IPS-15b (cell line): ENCODE data around the gene NOCT.
"Not testable (repeated sequence)": the region's sequence is repeated elsewhere in the genome, so short reads cannot be mapped to it uniquely, and the experiment has no call there.

Source experiments
- H3K27me3 ChIP-seq: one replicate; pipeline ENCODE4 v1.6.1; 2013; ENCODE audit warnings: low read length; ENCODE audit not compliant: control insufficient read depth, insufficient read depth
- H3K36me3 ChIP-seq: one replicate; pipeline ENCODE4 v1.6.1; 2013; ENCODE audit warnings: low read length; ENCODE audit not compliant: control insufficient read depth, insufficient read depth
- H3K4me1 ChIP-seq: one replicate; pipeline ENCODE4 v1.6.1; 2013; ENCODE audit warnings: mild to moderate bottlenecking, low read length; ENCODE audit not compliant: control insufficient read depth, insufficient read depth
- H3K4me3 ChIP-seq: one replicate; pipeline ENCODE4 v1.5.1; 2013; ENCODE audit warnings: low read depth, low read length
- H3K9ac ChIP-seq: one replicate; pipeline ENCODE4 v1.6.1; 2013; ENCODE audit warnings: low read depth, mild to moderate bottlenecking, low read length
- H3K9me3 ChIP-seq: one replicate; pipeline ENCODE4 v1.6.1; 2013; ENCODE audit warnings: mild to moderate bottlenecking, low read length; ENCODE audit not compliant: control insufficient read depth, insufficient read depth

NOCT gene

GRCh38 chr4:138983690-138984089 lies 31.9 kb upstream of the NOCT start:
- no peaks in the 10 kb centered on the region for H3K36me3 ChIP-seq
- H3K27me3 ChIP-seq: no peaks in the 10 kb centered on the region
- peaks cover under 1% of the 10 kb centered on the region for H3K4me1 ChIP-seq
- no peaks in the 10 kb centered on the region for H3K9me3 ChIP-seq
- H3K4me3 ChIP-seq: no peak overlapping the region
- no peak overlapping the region for H3K9ac ChIP-seq

DNA sequence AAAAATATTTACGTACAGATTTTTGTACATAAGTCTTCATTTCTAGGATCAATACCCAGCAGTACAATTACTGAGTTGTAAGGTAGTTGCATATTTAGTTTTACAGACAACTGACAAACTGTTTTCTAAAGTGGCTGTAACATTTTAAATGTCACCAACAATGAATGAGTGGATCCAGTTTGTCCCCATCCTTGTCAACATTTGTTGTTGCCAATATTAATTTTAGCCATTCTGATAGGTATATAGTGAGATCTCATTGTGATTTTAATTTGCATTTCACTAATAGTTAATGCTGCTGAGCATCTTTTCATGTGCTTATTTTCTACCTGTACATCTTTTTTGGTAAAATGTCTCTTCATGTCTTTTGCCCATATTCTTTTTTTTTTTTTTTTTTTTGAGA lies 30.9 kb upstream of the NOCT start:
- Histone ChIP-seq H3K4me3 (no peak overlapping the region), H3K4me1 (no peaks in the 10 kb centered on the region), H3K27me3 (no peaks in the 10 kb centered on the region), H3K36me3 (no peaks in the 10 kb centered on the region), H3K9me3 (no peaks in the 10 kb centered on the region), H3K9ac (no peak overlapping the region)

DNA sequence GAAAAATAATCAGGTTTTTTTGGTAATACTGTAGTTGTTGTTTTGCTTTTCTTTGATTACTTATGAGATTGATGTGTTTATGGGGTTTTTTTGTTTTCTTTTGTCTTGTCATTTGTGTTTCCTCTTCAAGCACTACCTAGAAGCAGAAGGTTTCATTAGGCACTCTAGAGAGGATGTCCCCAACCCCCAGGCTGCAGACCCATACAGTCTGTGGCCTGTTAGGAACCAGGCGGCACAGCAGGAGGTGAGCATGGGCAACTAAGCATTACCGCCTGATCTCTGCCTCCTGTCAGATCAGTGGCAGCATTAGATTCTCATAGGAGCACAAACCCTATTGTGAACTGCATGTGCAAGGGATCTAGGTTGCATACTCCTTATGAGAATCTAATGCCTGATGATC lies 22.9 kb upstream of the NOCT start:
- H3K4me1 ChIP-seq: no peaks in the 10 kb centered on the region
- no peak overlapping the region for H3K4me3 ChIP-seq
- H3K9ac ChIP-seq: no peak overlapping the region
- H3K27me3 ChIP-seq: no peaks in the 10 kb centered on the region
- H3K9me3 ChIP-seq: no peaks in the 10 kb centered on the region
- H3K36me3 ChIP-seq: no peaks in the 10 kb centered on the region

DNA sequence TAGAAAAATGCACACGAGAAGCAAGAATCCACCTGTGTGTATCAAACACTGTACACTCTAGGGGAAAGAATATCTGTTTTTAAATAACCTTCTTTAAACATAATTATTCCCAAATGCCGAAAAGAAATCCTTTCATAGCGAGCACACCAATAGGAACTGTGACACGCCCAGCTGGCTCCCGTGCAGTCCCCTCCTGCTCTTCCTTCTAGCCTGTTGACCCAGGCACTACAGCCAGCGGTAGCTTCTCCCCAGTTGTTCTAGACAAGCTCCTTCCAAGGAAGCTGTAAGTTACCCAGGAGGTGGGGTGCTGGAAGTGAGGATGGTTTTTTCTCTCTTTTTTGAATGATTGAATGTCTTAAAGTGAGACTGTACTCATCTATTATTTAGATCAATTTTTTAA lies 19.5 kb upstream of the NOCT start:
- no peak overlapping the region for H3K4me3 ChIP-seq
- no peaks in the 10 kb centered on the region for H3K9me3 ChIP-seq
- H3K4me1 ChIP-seq: no peaks in the 10 kb centered on the region
- no peaks in the 10 kb centered on the region for H3K27me3 ChIP-seq
- H3K36me3 ChIP-seq: no peaks in the 10 kb centered on the region
- no peak overlapping the region for H3K9ac ChIP-seq

GRCh38 chr4:138999666-139000065 lies 15.9 kb upstream of the NOCT start:
- H3K4me1 ChIP-seq: no peaks in the 10 kb centered on the region
- H3K9me3 ChIP-seq: no peaks in the 10 kb centered on the region
- H3K36me3 ChIP-seq: no peaks in the 10 kb centered on the region
- H3K4me3 ChIP-seq: no peak overlapping the region
- H3K9ac ChIP-seq: no peak overlapping the region
- no peaks in the 10 kb centered on the region for H3K27me3 ChIP-seq

- H3K36me3 ChIP-seq, H3K9ac ChIP-seq, H3K27me3 ChIP-seq, H3K4me3 ChIP-seq, H3K4me1 ChIP-seq, H3K9me3 ChIP-seq: not testable (repeated sequence)
Measured at GRCh38 chr4:139000134-139000533, 15.4 kb upstream of the NOCT start.

- H3K4me1 ChIP-seq, H3K27me3 ChIP-seq, H3K4me3 ChIP-seq, H3K9ac ChIP-seq, H3K9me3 ChIP-seq, H3K36me3 ChIP-seq: not testable (repeated sequence)
Measured at GRCh38 chr4:139001430-139001829, 14.2 kb upstream of the NOCT start.

DNA sequence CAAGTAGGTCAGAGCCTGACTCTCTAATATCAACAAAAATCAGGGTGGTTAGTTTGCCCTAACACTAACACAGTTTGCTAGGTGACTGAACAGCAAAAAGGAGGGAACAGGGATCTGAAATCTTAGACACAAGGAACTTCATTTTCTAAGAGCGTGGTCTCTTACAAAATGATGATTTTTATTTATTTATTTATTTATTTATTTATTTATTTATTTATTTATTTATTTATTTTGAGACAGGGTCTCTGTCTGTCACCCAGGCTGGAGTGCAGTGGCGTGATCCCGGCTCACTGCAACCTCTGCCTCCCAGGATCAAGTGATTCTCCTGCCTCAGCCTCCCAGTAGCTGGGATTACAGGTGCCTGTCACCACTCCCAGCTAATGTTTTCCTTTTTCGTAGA lies 11.9 kb upstream of the NOCT start:
- not testable (repeated sequence) for H3K4me1 ChIP-seq, H3K9me3 ChIP-seq, H3K27me3 ChIP-seq, H3K36me3 ChIP-seq, H3K9ac ChIP-seq, H3K4me3 ChIP-seq

GRCh38 chr4:139005774-139006173 lies 9.8 kb upstream of the NOCT start:
- Histone ChIP-seq H3K4me3 (no peak overlapping the region), H3K27me3 (no peaks in the 10 kb centered on the region), H3K4me1 (no peaks in the 10 kb centered on the region), H3K9ac (no peak overlapping the region), H3K9me3 (peaks cover 5% of the 10 kb centered on the region), H3K36me3 (no peaks in the 10 kb centered on the region)

DNA sequence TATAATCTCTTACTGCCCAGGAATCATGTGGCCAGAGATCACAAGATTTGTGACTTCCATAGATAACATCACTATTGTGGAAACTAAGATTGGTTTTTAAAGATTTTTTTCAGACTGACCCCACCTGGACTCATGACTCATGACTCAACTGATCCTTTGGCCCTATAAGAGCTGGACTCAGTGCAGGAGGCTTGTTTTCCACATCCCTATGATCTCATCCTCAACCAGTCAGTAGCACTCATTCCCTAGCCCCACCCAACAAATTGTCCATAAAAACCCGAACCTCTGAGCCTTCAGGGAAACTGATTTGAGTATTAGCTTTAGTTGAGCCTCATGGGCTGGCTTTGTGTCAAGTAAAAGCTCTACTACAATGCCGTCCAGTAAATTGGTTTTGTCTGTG lies 7.9 kb upstream of the NOCT start:
- Histone ChIP-seq H3K27me3 (no peaks in the 10 kb centered on the region), H3K36me3 (no peaks in the 10 kb centered on the region), H3K9ac (no peak overlapping the region), H3K4me3 (no peak overlapping the region), H3K4me1 (no peaks in the 10 kb centered on the region), H3K9me3 (peaks cover 5% of the 10 kb centered on the region)

GRCh38 chr4:139008278-139008677 lies 7.3 kb upstream of the NOCT start:
- H3K27me3 ChIP-seq, H3K36me3 ChIP-seq, H3K9ac ChIP-seq, H3K9me3 ChIP-seq, H3K4me1 ChIP-seq, H3K4me3 ChIP-seq: not testable (repeated sequence)

- Histone ChIP-seq H3K27me3 (no peaks in the 10 kb centered on the region), H3K4me1 (peaks cover 13% of the 10 kb centered on the region), H3K9me3 (peaks cover 5% of the 10 kb centered on the region)
Measured at GRCh38 chr4:139009702-139010101, 5.9 kb upstream of the NOCT start.

More at GRCh38 chr4:139009702-139010101, 5.9 kb upstream of the NOCT start:
- Histone ChIP-seq H3K4me3 (no peak overlapping the region), H3K9ac (no peak overlapping the region), H3K36me3 (no peaks in the 10 kb centered on the region)
